HG02981 (cell line): ENCODE measurements around the gene AGBL3.
"Not testable (repeated sequence)": the region's sequence is repeated elsewhere in the genome, so short reads cannot be mapped to it uniquely, and the experiment has no call there.

Source experiments
- ATAC-seq: cut with Tn5 transposase; IDR thresholded peaks from one replicate; pipeline ENCODE4 v1.9.1; 2021; ENCODE audit warnings: mild to moderate bottlenecking, moderate library complexity; ENCODE audit not compliant: unreplicated experiment

Gene AGBL3

GRCh38 chr7:134962270-134962780 lies 24.0 kb upstream of the AGBL3 start:
- ATAC-seq: no peak

- ATAC-seq: no peak
Observed at GRCh38 chr7:134963036-134963435, 23.3 kb upstream of the AGBL3 start.

- no peak for ATAC-seq
Observed at GRCh38 chr7:134966691-134967090, 19.6 kb upstream of the AGBL3 start.

GRCh38 chr7:134968110-134968509 lies 18.2 kb upstream of the AGBL3 start:
- no peak for ATAC-seq

- not testable (repeated sequence) for ATAC-seq
Observed at GRCh38 chr7:134981645-134982044, 4.7 kb upstream of the AGBL3 start.

GRCh38 chr7:134985894-134986362 lies 380 bp upstream of the AGBL3 start:
- ATAC-seq: peak; percentile 37

GRCh38 chr7:134988161-134988560 lies 1.9 kb downstream of the AGBL3 start:
- ATAC-seq: no peak

GRCh38 chr7:134991469-134992339 lies 5.4 kb downstream of the AGBL3 start:
- no peak for ATAC-seq

- peak; percentile 65 for ATAC-seq
Observed at GRCh38 chr7:134992626-134993179, 6.4 kb downstream of the AGBL3 start.

- ATAC-seq: no peak
Observed at GRCh38 chr7:134993877-134994456, 7.7 kb downstream of the AGBL3 start.

GRCh38 chr7:134995239-134996096 lies 9.2 kb downstream of the AGBL3 start:
- ATAC-seq: peak; percentile 40

- peak; percentile 37 for ATAC-seq
Observed at GRCh38 chr7:134996097-134996550, 9.8 kb downstream of the AGBL3 start.

GRCh38 chr7:134997214-134997885 lies 11.0 kb downstream of the AGBL3 start:
- ATAC-seq: no peak

GRCh38 chr7:134999136-134999535 lies 12.8 kb downstream of the AGBL3 start:
- no peak for ATAC-seq

GRCh38 chr7:135001390-135002165 lies 15.3 kb downstream of the AGBL3 start:
- ATAC-seq: no peak

- ATAC-seq: no peak
Observed at GRCh38 chr7:135012229-135012628, 25.9 kb downstream of the AGBL3 start.

GRCh38 chr7:135023622-135024021 lies 37.3 kb downstream of the AGBL3 start:
- ATAC-seq: no peak

- ATAC-seq: no peak
Observed at GRCh38 chr7:135035252-135035651, 48.9 kb downstream of the AGBL3 start.

- not testable (repeated sequence) for ATAC-seq
Observed at GRCh38 chr7:135067017-135067416, 80.7 kb downstream of the AGBL3 start.
